DOHH2 (cell line): ENCODE measurements around the gene SELENOS.

Source experiments
- EZH2phosphoT487 ChIP-seq: fragments of 200-600 bp; sonication (generic); IDR thresholded peaks from 2 replicates; pipeline ENCODE4 v1.6.1; 2017; ENCODE audit warnings: borderline replicate concordance, mild to moderate bottlenecking, antibody characterized with exemption, low read length, moderate library complexity, mixed read lengths
- TF ChIP-seq, protein P1 (sequence below): fragments of 200-600 bp; sonication (generic); IDR thresholded peaks from one replicate; pipeline ENCODE4 v1.5.1; 2014; ENCODE audit warnings: antibody characterized with exemption, mild to moderate bottlenecking, low read depth, low read length; ENCODE audit not compliant: poor library complexity, severe bottlenecking

DNA sequence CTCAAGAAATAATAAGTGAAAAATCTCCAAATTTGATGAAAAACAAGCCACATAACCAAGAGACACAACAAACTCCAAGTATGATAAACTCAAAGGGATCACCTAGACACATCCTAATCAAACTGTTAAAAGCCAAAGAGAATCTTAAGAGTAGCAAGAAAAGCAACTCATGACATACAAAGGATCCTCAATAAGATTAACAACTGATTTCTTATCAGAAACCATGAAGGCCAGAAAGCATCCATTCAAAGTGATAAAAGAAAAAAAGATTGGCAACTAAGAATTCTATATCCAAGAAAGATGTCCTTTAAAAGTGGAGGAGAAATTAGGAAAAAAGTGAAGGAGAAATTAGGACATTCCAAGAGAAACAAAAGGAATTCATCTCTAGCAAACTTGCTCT lies 49.0 kb downstream of the SELENOS start:
- TF ChIP-seq, protein P1, sequence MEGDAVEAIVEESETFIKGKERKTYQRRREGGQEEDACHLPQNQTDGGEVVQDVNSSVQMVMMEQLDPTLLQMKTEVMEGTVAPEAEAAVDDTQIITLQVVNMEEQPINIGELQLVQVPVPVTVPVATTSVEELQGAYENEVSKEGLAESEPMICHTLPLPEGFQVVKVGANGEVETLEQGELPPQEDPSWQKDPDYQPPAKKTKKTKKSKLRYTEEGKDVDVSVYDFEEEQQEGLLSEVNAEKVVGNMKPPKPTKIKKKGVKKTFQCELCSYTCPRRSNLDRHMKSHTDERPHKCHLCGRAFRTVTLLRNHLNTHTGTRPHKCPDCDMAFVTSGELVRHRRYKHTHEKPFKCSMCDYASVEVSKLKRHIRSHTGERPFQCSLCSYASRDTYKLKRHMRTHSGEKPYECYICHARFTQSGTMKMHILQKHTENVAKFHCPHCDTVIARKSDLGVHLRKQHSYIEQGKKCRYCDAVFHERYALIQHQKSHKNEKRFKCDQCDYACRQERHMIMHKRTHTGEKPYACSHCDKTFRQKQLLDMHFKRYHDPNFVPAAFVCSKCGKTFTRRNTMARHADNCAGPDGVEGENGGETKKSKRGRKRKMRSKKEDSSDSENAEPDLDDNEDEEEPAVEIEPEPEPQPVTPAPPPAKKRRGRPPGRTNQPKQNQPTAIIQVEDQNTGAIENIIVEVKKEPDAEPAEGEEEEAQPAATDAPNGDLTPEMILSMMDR = no peak
- TF ChIP-seq EZH2phosphoT487 = no peak
